ENCODE data around the gene CRISP2.

- TF ChIP-seq CREB1 (IDR thresholded peaks at IDR 0.05; ENCODE audit: low read depth), result no peak
- no peak for TF ChIP-seq RAD21 (IDR thresholded peaks at IDR 0.05; ENCODE audit: low read depth)
- TF ChIP-seq ZBTB7A (IDR thresholded peaks at IDR 0.05; ENCODE audit: low read depth), result no peak
- TF ChIP-seq REST (IDR thresholded peaks at IDR 0.05; ENCODE audit: low read depth), result no peak
- TF ChIP-seq EGR1 (IDR thresholded peaks at IDR 0.05), result no peak
- no peak for TF ChIP-seq MAX (IDR thresholded peaks at IDR 0.05)
- no peak for TF ChIP-seq TEAD4 (IDR thresholded peaks at IDR 0.05)
- TF ChIP-seq TAF1 (IDR thresholded peaks at IDR 0.05; ENCODE audit: low read depth), result no peak
- TF ChIP-seq EP300 (IDR thresholded peaks at IDR 0.05; ENCODE audit: borderline replicate concordance), result no peak
These were observed 19.4 kb upstream of the CRISP2 start for GRCh38 chr6:49732781-49733180.

All from Ishikawa (cell line).